Brain microvascular endothelial cell (primary cell): ENCODE data around the gene REXO2.

Source experiments
- DNase-seq: peaks from one replicate; pipeline ENCODE4 v3.0.0-alpha.2; 2020
- H3K27ac ChIP-seq: fragments of 250-450 bp; sonication (Bioruptor Pico); 2 replicates; pipeline ENCODE4 v1.5.1; 2020; ENCODE audit warnings: mild to moderate bottlenecking, moderate library complexity
- H3K27me3 ChIP-seq: fragments of 250-450 bp; sonication (Bioruptor Pico); replicated peaks from 2 replicates; pipeline ENCODE4 v1.5.1; 2020; ENCODE audit warnings: mild to moderate bottlenecking
- H3K36me3 ChIP-seq: fragments of 250-450 bp; sonication (Bioruptor Pico); replicated peaks from 2 replicates; pipeline ENCODE4 v1.5.1; 2020; ENCODE audit warnings: mild to moderate bottlenecking
- H3K4me3 ChIP-seq: 2 replicates; pipeline ENCODE4 v1.5.1; 2011; ENCODE audit warnings: low read depth, mild to moderate bottlenecking, control low read depth, low read length, moderate library complexity
- in situ Hi-C: cut with HindIII; loops from 2 replicates; pipeline ENCODE4 v1.10.0; 2017; ENCODE audit warnings: low sequenced_read_pairs, low pct_ligation_motif_present
- TF ChIP-seq, protein P1 (sequence below): IDR thresholded peaks from 2 replicates; pipeline ENCODE4 v1.5.1; 2011; ENCODE audit warnings: low read depth, mild to moderate bottlenecking, moderate library complexity, low read length, control low read depth, inconsistent platforms; ENCODE audit errors: missing control alignments

Gene REXO2

DNA sequence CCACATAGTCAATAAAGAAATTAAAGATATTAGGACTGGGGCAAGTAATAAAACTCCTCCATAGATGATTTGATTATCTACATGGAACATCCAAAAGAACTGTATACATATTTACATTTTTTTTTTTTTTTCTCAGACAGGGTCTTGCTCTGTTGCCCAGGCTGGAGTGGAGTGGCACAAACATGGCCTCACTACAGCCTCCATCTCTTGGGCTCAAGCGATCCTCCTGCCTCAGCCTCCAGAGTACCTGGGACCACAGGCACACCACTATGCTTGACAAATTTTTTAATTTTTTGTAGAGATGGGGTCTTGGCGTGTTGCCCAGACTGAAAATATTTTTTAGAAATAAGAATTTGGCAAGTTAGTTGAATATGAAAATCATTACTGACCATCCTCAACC, 24.7 kb downstream of the REXO2 start:
- no peaks in the 10 kb centered on the region for H3K36me3 ChIP-seq
- DNase-seq, result no peak
- TF ChIP-seq, protein P1, sequence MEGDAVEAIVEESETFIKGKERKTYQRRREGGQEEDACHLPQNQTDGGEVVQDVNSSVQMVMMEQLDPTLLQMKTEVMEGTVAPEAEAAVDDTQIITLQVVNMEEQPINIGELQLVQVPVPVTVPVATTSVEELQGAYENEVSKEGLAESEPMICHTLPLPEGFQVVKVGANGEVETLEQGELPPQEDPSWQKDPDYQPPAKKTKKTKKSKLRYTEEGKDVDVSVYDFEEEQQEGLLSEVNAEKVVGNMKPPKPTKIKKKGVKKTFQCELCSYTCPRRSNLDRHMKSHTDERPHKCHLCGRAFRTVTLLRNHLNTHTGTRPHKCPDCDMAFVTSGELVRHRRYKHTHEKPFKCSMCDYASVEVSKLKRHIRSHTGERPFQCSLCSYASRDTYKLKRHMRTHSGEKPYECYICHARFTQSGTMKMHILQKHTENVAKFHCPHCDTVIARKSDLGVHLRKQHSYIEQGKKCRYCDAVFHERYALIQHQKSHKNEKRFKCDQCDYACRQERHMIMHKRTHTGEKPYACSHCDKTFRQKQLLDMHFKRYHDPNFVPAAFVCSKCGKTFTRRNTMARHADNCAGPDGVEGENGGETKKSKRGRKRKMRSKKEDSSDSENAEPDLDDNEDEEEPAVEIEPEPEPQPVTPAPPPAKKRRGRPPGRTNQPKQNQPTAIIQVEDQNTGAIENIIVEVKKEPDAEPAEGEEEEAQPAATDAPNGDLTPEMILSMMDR, result no peak
- in situ Hi-C loops, result no loop called here
- H3K27ac ChIP-seq, result no peak overlapping the region
- no peak overlapping the region for H3K4me3 ChIP-seq
- H3K27me3 ChIP-seq, result no peaks in the 10 kb centered on the region

- in situ Hi-C loops, result no loop called here
- Histone ChIP-seq H3K4me3 (no peak overlapping the region), H3K27ac (no peak overlapping the region), H3K27me3 (no peaks in the 10 kb centered on the region), H3K36me3 (no peaks in the 10 kb centered on the region)
- TF ChIP-seq, protein P1, result no peak
- no peak for DNase-seq
These were observed 27.5 kb downstream of the REXO2 start for GRCh38 chr11:114466742-114467141.

GRCh38 chr11:114472661-114473060, 33.4 kb downstream of the REXO2 start:
- no peak for DNase-seq
- in situ Hi-C loops, result no loop called here
- Histone ChIP-seq H3K4me3 (no peak overlapping the region), H3K27me3 (no peaks in the 10 kb centered on the region), H3K36me3 (no peaks in the 10 kb centered on the region), H3K27ac (no peak overlapping the region)
- TF ChIP-seq, protein P1, result no peak

DNA sequence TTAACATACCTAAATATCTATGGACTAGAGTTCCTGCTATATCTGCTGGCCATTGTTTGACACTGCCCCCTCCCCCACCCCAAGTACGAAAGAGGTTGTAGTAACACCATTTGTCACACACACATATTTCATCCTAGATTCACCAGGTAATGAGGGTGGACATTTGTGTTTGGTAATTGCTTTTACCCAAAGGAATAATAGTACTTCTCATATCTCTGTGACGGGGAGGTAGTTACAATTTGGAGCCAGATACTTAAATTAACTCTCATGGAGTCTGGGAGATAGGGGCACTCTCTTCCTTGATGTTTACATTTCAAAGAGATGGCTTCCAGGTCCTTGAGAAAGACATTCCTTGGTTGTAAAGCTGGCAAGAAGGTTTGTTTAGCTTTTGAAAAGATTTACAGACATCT, 38.7 kb downstream of the REXO2 start:
- Histone ChIP-seq H3K27ac (no peak overlapping the region), H3K36me3 (no peaks in the 10 kb centered on the region), H3K27me3 (no peaks in the 10 kb centered on the region), H3K4me3 (no peak overlapping the region)
- DNase-seq, result no peak
- in situ Hi-C loops, result no loop called here
- TF ChIP-seq, protein P1, result no peak

GRCh38 chr11:114478768-114479167, 39.5 kb downstream of the REXO2 start:
- no peak for DNase-seq
- TF ChIP-seq, protein P1, result no peak
- Histone ChIP-seq H3K36me3 (no peaks in the 10 kb centered on the region), H3K27ac (no peak overlapping the region), H3K27me3 (no peaks in the 10 kb centered on the region), H3K4me3 (no peak overlapping the region)
- in situ Hi-C loops, result no loop called here

DNA sequence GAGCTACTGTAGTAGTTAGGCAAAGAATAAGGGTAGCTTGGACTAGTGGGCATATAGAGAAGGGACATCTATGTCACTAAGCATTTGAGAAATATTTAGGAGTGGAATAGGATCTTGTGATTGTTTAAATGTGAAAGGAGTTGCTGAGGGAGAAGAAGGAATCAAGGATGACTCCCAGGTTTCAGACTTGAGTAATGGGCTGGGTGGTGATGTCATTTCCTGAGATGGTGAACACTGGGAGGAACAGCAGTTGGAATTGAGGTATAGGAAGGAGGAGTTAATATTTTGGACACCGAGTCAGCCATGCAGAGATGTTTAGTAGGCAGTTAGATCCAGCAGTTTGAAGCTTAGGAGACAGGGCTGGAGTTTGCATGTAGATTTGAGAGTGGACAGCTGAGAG, 40.1 kb downstream of the REXO2 start:
- Histone ChIP-seq H3K36me3 (no peaks in the 10 kb centered on the region), H3K27me3 (no peaks in the 10 kb centered on the region)

More for the DNA sequence above, 40.1 kb downstream of the REXO2 start:
- Histone ChIP-seq H3K4me3 (no peak overlapping the region), H3K27ac (no peak overlapping the region)
- no peak for DNase-seq
- TF ChIP-seq, protein P1, result no peak
- in situ Hi-C loops, result no loop called here
